Astrocyte (in vitro differentiated cells and primary cell): Measurements from ENCODE around the gene FAM200B. TPM values are rescaled to one million over a fixed set of nuclear protein-coding genes. Genes with fewer than 3 reads are reported as not detected.

ENCODE experiments used
- DNase-seq: peaks from one replicate; pipeline ENCODE4 v3.0.0-alpha.2; 2010; ENCODE audit warnings: low read depth
- FAIRE-seq: peaks from 2 replicates; lab custom pipeline; 2011; peaks lifted over from hg19 to GRCh38; lab: Jason Lieb, UNC
- H2AFZ ChIP-seq: 2 replicates; pipeline ENCODE4 v1.6.0; 2012; ENCODE audit warnings: low read depth, low read length, inconsistent platforms
- H3K27ac ChIP-seq: 2 replicates; pipeline ENCODE4 v1.5.1; 2011; ENCODE audit warnings: low read depth, low read length, inconsistent platforms
- H3K27me3 ChIP-seq: 2 replicates; pipeline ENCODE4 v1.6.0; 2011; ENCODE audit warnings: low read length, inconsistent platforms; ENCODE audit not compliant: insufficient read depth
- H3K36me3 ChIP-seq: 2 replicates; pipeline ENCODE4 v1.5.1; 2011; ENCODE audit warnings: low read length, inconsistent platforms; ENCODE audit not compliant: insufficient read depth
- H3K4me1 ChIP-seq: 2 replicates; pipeline ENCODE4 v1.5.1; 2011; ENCODE audit warnings: low read length, inconsistent platforms; ENCODE audit not compliant: insufficient read depth
- H3K4me2 ChIP-seq: 2 replicates; pipeline ENCODE4 v1.6.0; 2012; ENCODE audit warnings: low read length, inconsistent platforms
- H3K4me3 ChIP-seq: 2 replicates; pipeline ENCODE4 v1.5.1; 2011; ENCODE audit warnings: low read depth, mild to moderate bottlenecking, low read length, inconsistent platforms; ENCODE audit not compliant: insufficient read depth
- H3K79me2 ChIP-seq: 2 replicates; pipeline ENCODE4 v1.6.0; 2012; ENCODE audit warnings: mild to moderate bottlenecking, low read length, inconsistent platforms; ENCODE audit not compliant: insufficient read depth
- H3K9ac ChIP-seq: 2 replicates; pipeline ENCODE4 v1.6.0; 2012; ENCODE audit warnings: mild to moderate bottlenecking, low read length, inconsistent platforms
- H3K9me3 ChIP-seq: 2 replicates; pipeline ENCODE4 v1.5.1; 2012; ENCODE audit warnings: low read depth, mild to moderate bottlenecking, low read length, inconsistent platforms; ENCODE audit not compliant: insufficient read depth
- H4K20me1 ChIP-seq: 2 replicates; pipeline ENCODE4 v1.6.0; 2012; ENCODE audit warnings: low read length, inconsistent platforms; ENCODE audit not compliant: insufficient read depth
- H3K27ac Mint-ChIP-seq: one replicate; pipeline ENCODE4 v1.8.0; 2021; ENCODE audit warnings: mild to moderate bottlenecking, mixed read lengths; ENCODE audit not compliant: unreplicated experiment
- H3K27me3 Mint-ChIP-seq: one replicate; pipeline ENCODE4 v1.8.0; 2021; ENCODE audit warnings: low read depth, mixed read lengths; ENCODE audit not compliant: unreplicated experiment
- H3K36me3 Mint-ChIP-seq: one replicate; pipeline ENCODE4 v1.8.0; 2021; ENCODE audit warnings: low read depth, mixed read lengths; ENCODE audit not compliant: unreplicated experiment
- H3K4me1 Mint-ChIP-seq: one replicate; pipeline ENCODE4 v1.8.0; 2021; ENCODE audit warnings: low read depth, mixed read lengths; ENCODE audit not compliant: unreplicated experiment
- H3K4me3 Mint-ChIP-seq: one replicate; pipeline ENCODE4 v1.8.0; 2021; ENCODE audit warnings: mild to moderate bottlenecking, moderate library complexity, mixed read lengths; ENCODE audit not compliant: unreplicated experiment
- H3K9me3 Mint-ChIP-seq: one replicate; pipeline ENCODE4 v1.8.0; 2021; ENCODE audit warnings: mild to moderate bottlenecking, mixed read lengths; ENCODE audit not compliant: unreplicated experiment
- EZH2 ChIP-seq: IDR thresholded peaks from 2 replicates; pipeline ENCODE4 v1.6.1; 2012; ENCODE audit warnings: mild to moderate bottlenecking, low read length, inconsistent platforms; ENCODE audit not compliant: insufficient read depth
- total RNA-seq: library from RNA; stranded (reverse); gene quantifications from 2 replicates; pipeline ENCODE4 v1.2.1, GENCODE V29; 2021
- TF ChIP-seq, protein P1 (sequence below): IDR thresholded peaks from 2 replicates; pipeline ENCODE4 v1.5.1; 2011; ENCODE audit warnings: low read depth, mild to moderate bottlenecking, inconsistent platforms, low read length, moderate library complexity; ENCODE audit not compliant: insufficient read depth

Gene FAM200B
- total RNA-seq, 1 donor from 2014 or later, result 74.7 TPM

DNA sequence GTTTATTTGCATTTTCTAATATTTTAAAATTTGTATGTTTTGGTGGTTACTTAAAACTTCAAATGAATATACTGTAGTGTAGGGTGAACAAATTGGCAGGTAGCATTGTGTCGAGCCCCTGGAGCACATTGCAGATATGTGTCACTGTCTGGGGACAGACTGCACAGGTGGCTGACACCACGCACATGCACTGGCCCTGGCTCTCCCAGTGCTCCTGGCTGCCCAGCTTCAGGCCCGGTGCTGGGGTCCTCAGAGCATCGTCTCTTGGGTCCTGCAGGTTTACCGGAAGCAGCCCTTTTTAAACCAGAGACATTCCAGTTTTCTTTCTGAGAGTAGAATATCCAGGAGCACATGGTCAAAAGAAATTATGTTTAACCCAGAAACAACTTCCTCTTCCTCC is 36.8 kb downstream of the FAM200B start:
- no peak for TF ChIP-seq EZH2
- TF ChIP-seq, protein P1, sequence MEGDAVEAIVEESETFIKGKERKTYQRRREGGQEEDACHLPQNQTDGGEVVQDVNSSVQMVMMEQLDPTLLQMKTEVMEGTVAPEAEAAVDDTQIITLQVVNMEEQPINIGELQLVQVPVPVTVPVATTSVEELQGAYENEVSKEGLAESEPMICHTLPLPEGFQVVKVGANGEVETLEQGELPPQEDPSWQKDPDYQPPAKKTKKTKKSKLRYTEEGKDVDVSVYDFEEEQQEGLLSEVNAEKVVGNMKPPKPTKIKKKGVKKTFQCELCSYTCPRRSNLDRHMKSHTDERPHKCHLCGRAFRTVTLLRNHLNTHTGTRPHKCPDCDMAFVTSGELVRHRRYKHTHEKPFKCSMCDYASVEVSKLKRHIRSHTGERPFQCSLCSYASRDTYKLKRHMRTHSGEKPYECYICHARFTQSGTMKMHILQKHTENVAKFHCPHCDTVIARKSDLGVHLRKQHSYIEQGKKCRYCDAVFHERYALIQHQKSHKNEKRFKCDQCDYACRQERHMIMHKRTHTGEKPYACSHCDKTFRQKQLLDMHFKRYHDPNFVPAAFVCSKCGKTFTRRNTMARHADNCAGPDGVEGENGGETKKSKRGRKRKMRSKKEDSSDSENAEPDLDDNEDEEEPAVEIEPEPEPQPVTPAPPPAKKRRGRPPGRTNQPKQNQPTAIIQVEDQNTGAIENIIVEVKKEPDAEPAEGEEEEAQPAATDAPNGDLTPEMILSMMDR, result no peak
- Histone ChIP-seq H2AFZ (no peak overlapping the region), H3K4me1 (peaks cover 24% of the 10 kb centered on the region), H3K4me3 (no peak overlapping the region), H3K36me3 (peaks cover 4% of the 10 kb centered on the region), H3K79me2 (no peaks in the 10 kb centered on the region), H3K9ac (no peak overlapping the region), H3K4me2 (no peak overlapping the region), H3K27me3 (no peaks in the 10 kb centered on the region), H4K20me1 (no peaks in the 10 kb centered on the region), H3K27ac (no peak overlapping the region), H3K9me3 (no peaks in the 10 kb centered on the region)
- peaks cover 25% of the 10 kb centered on the region for H3K4me1 Mint-ChIP-seq
- no peak for FAIRE-seq
- no peak for DNase-seq
- peaks cover 5% of the 10 kb centered on the region for H3K36me3 Mint-ChIP-seq
- no peak overlapping the region for H3K27ac Mint-ChIP-seq
- peaks cover 3% of the 10 kb centered on the region for H3K9me3 Mint-ChIP-seq
- no peaks in the 10 kb centered on the region for H3K27me3 Mint-ChIP-seq
- no peak overlapping the region for H3K4me3 Mint-ChIP-seq

DNA sequence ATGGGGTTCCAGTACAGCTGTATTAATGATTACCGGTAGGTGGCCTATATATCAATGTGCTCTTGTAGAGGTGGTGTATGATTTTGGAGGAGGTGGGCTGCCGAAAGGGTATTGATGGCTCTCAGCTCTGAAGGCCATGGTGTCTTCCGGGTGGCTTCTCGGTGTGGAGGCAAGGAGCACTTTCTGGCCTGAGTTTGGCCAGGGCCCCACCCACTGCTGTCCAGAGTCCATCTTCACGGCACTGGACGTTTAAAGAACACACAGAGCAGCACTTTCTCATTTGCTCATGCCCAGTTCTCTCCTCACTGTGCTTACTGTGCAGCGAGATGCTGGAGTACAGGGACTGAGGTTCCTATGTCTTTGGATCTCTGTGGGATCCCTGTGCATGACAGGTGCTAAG is 37.3 kb downstream of the FAM200B start:
- Histone ChIP-seq H3K9me3 (no peaks in the 10 kb centered on the region), H3K4me1 (peaks cover 24% of the 10 kb centered on the region), H3K36me3 (peaks cover 8% of the 10 kb centered on the region), H3K4me2 (no peak overlapping the region), H4K20me1 (no peaks in the 10 kb centered on the region), H3K9ac (no peak overlapping the region), H3K27me3 (no peaks in the 10 kb centered on the region), H3K79me2 (no peaks in the 10 kb centered on the region), H2AFZ (no peak overlapping the region), H3K4me3 (no peak overlapping the region), H3K27ac (no peak overlapping the region)
- peaks cover 25% of the 10 kb centered on the region for H3K4me1 Mint-ChIP-seq
- no peaks in the 10 kb centered on the region for H3K27me3 Mint-ChIP-seq
- H3K9me3 Mint-ChIP-seq, result peaks cover 3% of the 10 kb centered on the region
- no peak overlapping the region for H3K4me3 Mint-ChIP-seq
- DNase-seq, result no peak
- H3K36me3 Mint-ChIP-seq, result peaks cover 5% of the 10 kb centered on the region
- TF ChIP-seq, protein P1, result no peak
- TF ChIP-seq EZH2, result no peak
- no peak overlapping the region for H3K27ac Mint-ChIP-seq
- no peak for FAIRE-seq

DNA sequence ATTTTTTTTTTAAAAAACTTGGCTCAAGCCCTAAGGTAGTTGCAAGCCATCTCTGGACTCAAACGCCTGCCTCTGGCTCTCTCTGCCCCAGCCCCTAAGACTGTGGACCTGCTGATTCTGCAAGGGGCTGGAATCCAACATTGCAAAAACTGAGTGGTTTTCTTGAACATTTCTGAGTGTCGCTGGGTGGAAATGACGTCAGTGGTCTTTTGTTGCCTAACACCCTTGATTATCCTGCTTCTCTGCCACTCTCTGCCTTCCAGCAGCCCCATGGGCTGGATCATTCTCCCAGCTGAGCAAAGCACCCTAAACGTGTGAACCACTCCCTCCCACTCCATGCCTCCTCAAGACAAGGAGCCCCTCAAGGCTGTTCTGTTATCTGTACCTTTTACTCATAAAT is 37.9 kb downstream of the FAM200B start:
- peaks cover 8% of the 10 kb centered on the region for H3K36me3 ChIP-seq
- H3K4me3 ChIP-seq, result no peak overlapping the region
- no peak overlapping the region for H3K9ac ChIP-seq
- H3K4me2 ChIP-seq, result no peak overlapping the region
- H3K4me1 ChIP-seq, result peaks cover 19% of the 10 kb centered on the region
- no peaks in the 10 kb centered on the region for H3K9me3 ChIP-seq
- no peaks in the 10 kb centered on the region for H4K20me1 ChIP-seq
- Mint-ChIP-seq H3K4me1 (peaks cover 21% of the 10 kb centered on the region), H3K4me3 (no peak overlapping the region), H3K27me3 (no peaks in the 10 kb centered on the region), H3K27ac (no peak overlapping the region), H3K36me3 (peaks cover 5% of the 10 kb centered on the region), H3K9me3 (peaks cover 3% of the 10 kb centered on the region)
- H3K27me3 ChIP-seq, result no peaks in the 10 kb centered on the region
- FAIRE-seq, result no peak
- H2AFZ ChIP-seq, result no peak overlapping the region
- H3K27ac ChIP-seq, result no peak overlapping the region
- H3K79me2 ChIP-seq, result no peaks in the 10 kb centered on the region
- TF ChIP-seq, protein P1, result no peak
- no peak for TF ChIP-seq EZH2
- DNase-seq, result no peak
